Measurements from ENCODE around the gene TPSD1.

Gene TPSD1

DNA sequence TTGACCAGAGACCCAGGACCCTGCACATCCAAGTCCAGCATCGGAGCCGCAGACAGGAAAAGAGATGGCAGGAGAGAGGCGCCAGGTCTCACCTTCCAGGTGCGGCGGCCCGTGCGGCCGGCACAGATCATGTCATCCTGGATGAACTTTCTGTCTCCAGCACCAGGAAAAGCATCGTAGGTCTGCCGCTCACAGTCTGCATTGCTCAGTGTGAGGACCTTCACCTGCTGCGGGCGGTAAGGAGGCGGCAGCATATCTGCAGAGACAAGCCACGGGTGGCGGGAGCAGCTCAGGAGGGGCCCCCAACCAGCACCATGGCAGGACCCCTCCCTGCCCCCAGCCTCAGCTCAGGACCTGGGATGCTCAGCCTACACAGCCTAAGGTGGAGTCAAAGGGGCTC is 17.9 kb downstream of the TPSD1 start:
- in situ Hi-C loops (cut with HindIII; ENCODE audit: low pct_ligation_motif_present, low pct_unique_long_range_greater_than_20kb, low sequenced_read_pairs): no loop called here
- no peak for DNase-seq

GRCh38 chr16:1274767-1275166 is 18.9 kb downstream of the TPSD1 start:
- in situ Hi-C loops (cut with HindIII; ENCODE audit: low pct_ligation_motif_present, low pct_unique_long_range_greater_than_20kb, low sequenced_read_pairs): loop anchor here (25.0 kb wide), 2 partner anchors 113 to 137 kb away; no protein-coding TSS in a partner anchor
- DNase-seq: no peak

GRCh38 chr16:1275791-1276579 is 20.1 kb downstream of the TPSD1 start:
- DNase-seq: no peak
- in situ Hi-C loops (cut with HindIII; ENCODE audit: low pct_ligation_motif_present, low pct_unique_long_range_greater_than_20kb, low sequenced_read_pairs): loop anchor here (25.0 kb wide), 2 partner anchors 111 to 139 kb away; no protein-coding TSS in a partner anchor

GRCh38 chr16:1276580-1276878 is 20.7 kb downstream of the TPSD1 start:
- in situ Hi-C loops (cut with HindIII; ENCODE audit: low pct_ligation_motif_present, low pct_unique_long_range_greater_than_20kb, low sequenced_read_pairs): loop anchor here (25.0 kb wide), 2 partner anchors 111 to 139 kb away; no protein-coding TSS in a partner anchor
- no peak for DNase-seq

- in situ Hi-C loops (cut with HindIII; ENCODE audit: low pct_ligation_motif_present, low pct_unique_long_range_greater_than_20kb, low sequenced_read_pairs): loop anchor here (25.0 kb wide), 2 partner anchors 110 to 140 kb away; no protein-coding TSS in a partner anchor
- no peak for DNase-seq
Measured at GRCh38 chr16:1277151-1277598, 21.3 kb downstream of the TPSD1 start.

- DNase-seq: no peak
- in situ Hi-C loops (cut with HindIII; ENCODE audit: low pct_ligation_motif_present, low pct_unique_long_range_greater_than_20kb, low sequenced_read_pairs): loop anchor here (25.0 kb wide), 2 partner anchors 110 to 140 kb away; no protein-coding TSS in a partner anchor
Measured at GRCh38 chr16:1277617-1278282, 21.9 kb downstream of the TPSD1 start.

- in situ Hi-C loops (cut with HindIII; ENCODE audit: low pct_ligation_motif_present, low pct_unique_long_range_greater_than_20kb, low sequenced_read_pairs): loop anchor here (25.0 kb wide), 2 partner anchors 109 to 141 kb away; no protein-coding TSS in a partner anchor
- DNase-seq: no peak
Measured at GRCh38 chr16:1278477-1278876, 22.6 kb downstream of the TPSD1 start.

GRCh38 chr16:1279081-1279944 is 23.4 kb downstream of the TPSD1 start:
- in situ Hi-C loops (cut with HindIII; ENCODE audit: low pct_ligation_motif_present, low pct_unique_long_range_greater_than_20kb, low sequenced_read_pairs): loop anchor here (25.0 kb wide), 2 partner anchors 108 to 142 kb away; no protein-coding TSS in a partner anchor
- DNase-seq: no peak

DNA sequence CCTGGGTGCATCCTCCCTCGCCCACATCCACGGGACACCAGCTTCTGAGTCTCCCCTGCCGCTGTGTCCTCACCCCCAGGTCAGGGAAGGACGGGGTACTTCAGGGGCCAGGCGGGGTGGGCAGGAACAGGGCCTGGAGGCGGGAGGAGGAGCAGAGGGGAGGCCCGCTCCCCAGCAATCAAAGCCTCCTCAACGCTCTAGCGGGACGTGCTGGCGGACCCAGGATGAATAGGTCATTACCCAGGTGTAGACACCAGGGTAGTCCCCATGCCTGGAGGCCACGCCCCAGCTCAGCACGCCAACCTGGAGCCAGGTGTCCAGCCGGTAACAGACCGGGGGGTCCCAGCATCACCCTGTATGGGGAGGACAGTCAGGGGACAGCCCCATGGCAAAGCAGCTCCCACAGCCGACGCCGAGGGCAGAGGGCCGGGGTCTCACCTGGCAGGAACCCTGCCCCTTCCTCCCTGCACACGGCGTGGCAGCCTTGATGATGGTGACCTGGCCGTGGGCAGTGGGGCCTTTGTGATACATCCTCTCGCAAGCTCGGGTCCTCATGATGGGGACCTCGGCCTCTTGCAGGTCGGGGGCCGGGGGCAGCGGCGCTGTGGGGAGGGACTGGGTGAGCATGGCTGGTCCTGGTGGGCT is 24.2 kb downstream of the TPSD1 start:
- in situ Hi-C loops (cut with HindIII; ENCODE audit: low pct_ligation_motif_present, low pct_unique_long_range_greater_than_20kb, low sequenced_read_pairs): loop anchor here (25.0 kb wide), 2 partner anchors 107 to 143 kb away; no protein-coding TSS in a partner anchor
- no peak for DNase-seq

DNA sequence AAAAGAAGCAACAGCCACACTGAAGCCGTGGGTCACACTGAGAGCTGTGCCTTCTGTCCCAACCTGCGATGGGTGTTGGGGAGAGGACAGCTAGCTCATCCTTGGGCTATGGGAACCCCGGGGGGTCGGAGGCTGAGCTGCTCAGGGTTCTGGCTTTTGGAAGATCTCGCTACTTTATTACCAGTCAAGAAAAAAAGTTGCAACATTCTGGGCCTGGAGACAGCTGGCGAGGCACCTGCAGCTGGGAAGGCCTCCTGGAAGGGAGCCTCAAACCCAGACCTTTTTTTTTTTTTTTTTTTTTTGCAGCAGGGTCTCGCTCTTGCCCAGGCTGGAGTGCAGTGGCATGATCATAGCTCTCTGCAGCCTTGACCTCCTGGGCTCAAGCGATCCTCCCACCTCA is 24.9 kb downstream of the TPSD1 start:
- in situ Hi-C loops (cut with HindIII; ENCODE audit: low pct_ligation_motif_present, low pct_unique_long_range_greater_than_20kb, low sequenced_read_pairs): loop anchor here (25.0 kb wide), 2 partner anchors 107 to 143 kb away; no protein-coding TSS in a partner anchor
- DNase-seq: no peak

- DNase-seq: no peak
- in situ Hi-C loops (cut with HindIII; ENCODE audit: low pct_ligation_motif_present, low pct_unique_long_range_greater_than_20kb, low sequenced_read_pairs): loop anchor here (25.0 kb wide), 2 partner anchors 106 to 144 kb away; no protein-coding TSS in a partner anchor
Measured at GRCh38 chr16:1281517-1281916, 25.6 kb downstream of the TPSD1 start.

- DNase-seq: no peak
- in situ Hi-C loops (cut with HindIII; ENCODE audit: low pct_ligation_motif_present, low pct_unique_long_range_greater_than_20kb, low sequenced_read_pairs): loop anchor here (25.0 kb wide), 2 partner anchors 105 to 145 kb away; no protein-coding TSS in a partner anchor
Measured at GRCh38 chr16:1282324-1282973, 26.6 kb downstream of the TPSD1 start.

GRCh38 chr16:1283296-1283695 is 27.4 kb downstream of the TPSD1 start:
- in situ Hi-C loops (cut with HindIII; ENCODE audit: low pct_ligation_motif_present, low pct_unique_long_range_greater_than_20kb, low sequenced_read_pairs): loop anchor here (25.0 kb wide), 2 partner anchors 104 to 146 kb away; no protein-coding TSS in a partner anchor
- no peak for DNase-seq

- in situ Hi-C loops (cut with HindIII; ENCODE audit: low pct_ligation_motif_present, low pct_unique_long_range_greater_than_20kb, low sequenced_read_pairs): loop anchor here (25.0 kb wide), 2 partner anchors 103 to 147 kb away; no protein-coding TSS in a partner anchor
- no peak for DNase-seq
Measured at GRCh38 chr16:1283996-1284616, 28.2 kb downstream of the TPSD1 start.

GRCh38 chr16:1285669-1286512 is 30.0 kb downstream of the TPSD1 start:
- in situ Hi-C loops (cut with HindIII; ENCODE audit: low pct_ligation_motif_present, low pct_unique_long_range_greater_than_20kb, low sequenced_read_pairs): loop anchor here (25.0 kb wide), 2 partner anchors 101 to 149 kb away; no protein-coding TSS in a partner anchor
- DNase-seq: no peak

DNA sequence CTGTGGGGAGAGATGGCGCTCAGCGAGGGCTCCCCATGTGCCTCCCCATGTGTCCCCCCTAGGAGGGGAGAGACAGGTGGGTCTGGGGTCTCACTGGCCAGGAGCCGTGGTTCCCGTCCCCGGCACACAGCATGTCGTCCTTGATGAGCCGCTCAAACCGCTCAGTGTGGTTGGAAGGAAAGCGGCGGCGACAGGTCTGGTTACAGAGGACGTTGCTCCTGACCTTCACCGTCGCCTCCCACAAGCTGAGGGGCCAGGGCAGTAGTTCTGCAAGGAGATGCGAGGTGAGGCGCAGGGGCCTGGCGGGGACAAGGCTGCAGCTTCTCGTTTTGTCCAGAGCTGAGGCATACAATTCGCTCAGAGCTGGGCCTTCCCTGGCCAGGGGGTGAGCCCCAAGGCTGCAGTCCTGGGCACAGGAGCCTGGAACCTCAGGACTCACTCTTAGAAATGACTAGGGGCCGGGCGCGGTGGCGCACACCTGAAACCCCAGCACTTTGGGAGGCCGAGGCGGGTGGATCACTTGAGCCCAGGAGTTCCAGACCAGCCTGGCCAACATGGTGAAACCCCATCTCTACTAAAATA is 30.7 kb downstream of the TPSD1 start:
- in situ Hi-C loops (cut with HindIII; ENCODE audit: low pct_ligation_motif_present, low pct_unique_long_range_greater_than_20kb, low sequenced_read_pairs): loop anchor here (25.0 kb wide), 2 partner anchors 101 to 149 kb away; no protein-coding TSS in a partner anchor
- no peak for DNase-seq
